K562 (cell line): ENCODE measurements around the gene PLPP6. TPM values are rescaled to one million over a fixed set of nuclear protein-coding genes. Genes with fewer than 3 reads are reported as not detected.

ENCODE experiments used
- ARNT ChIP-seq, 2 experiments: fragments of 450-650 bp; IDR thresholded peaks; 2 replicates each; pipeline ENCODE4 v1.6.1; 2016; ENCODE audit warnings: mild to moderate bottlenecking in 1 of 2
- BRD4 ChIP-seq: fragments of 200-600 bp; sonication (generic); IDR thresholded peaks from 2 replicates; pipeline ENCODE4 v1.6.1; 2017; ENCODE audit warnings: inconsistent platforms
- E2F1 ChIP-seq: sonication (generic); formaldehyde crosslinking; IDR thresholded peaks from 2 replicates; pipeline ENCODE4 v1.8.1; 2023; ENCODE audit warnings: mild to moderate bottlenecking, missing genetic modification reagents, moderate library complexity
- GTF3C2 ChIP-seq: IDR thresholded peaks from 3 replicates; pipeline ENCODE4 v1.6.1; 2011; ENCODE audit warnings: borderline replicate concordance, mild to moderate bottlenecking, moderate library complexity; ENCODE audit not compliant: insufficient read length; ENCODE audit errors: extremely low read depth
- ILK ChIP-seq: fragments of 450-650 bp; IDR thresholded peaks from 2 replicates; pipeline ENCODE4 v1.6.1; 2016; ENCODE audit warnings: missing genetic modification characterization, low read depth, mild to moderate bottlenecking, missing compliant biosample characterization, moderate library complexity, borderline replicate concordance
- RAD51 ChIP-seq: fragments of 450-650 bp; IDR thresholded peaks from 2 replicates; pipeline ENCODE4 v1.7.1; 2016; ENCODE audit warnings: low read depth, mild to moderate bottlenecking, borderline replicate concordance
- SMARCE1 ChIP-seq: fragments of 450-650 bp; IDR thresholded peaks from 2 replicates; pipeline ENCODE4 v1.7.1; 2016; ENCODE audit warnings: mild to moderate bottlenecking
- U2AF1 ChIP-seq: fragments of 200-400 bp; formaldehyde crosslinking; optimal IDR thresholded peaks from 2 replicates; pipeline ENCODE3; 2017; ENCODE audit warnings: mild to moderate bottlenecking, low read depth, low read length, moderate library complexity
- ZFP1 ChIP-seq: fragments of 450-650 bp; formaldehyde crosslinking; IDR thresholded peaks from 2 replicates; pipeline ENCODE4 v1.4.0; 2020; ENCODE audit warnings: mild to moderate bottlenecking, mixed read lengths
- ZNF134 ChIP-seq: fragments of 250-450 bp; sonication (Bioruptor Pico); conservative IDR thresholded peaks from 2 replicates; pipeline ENCODE4 v1.4.0; 2020
- ZNF280A ChIP-seq: fragments of 450-650 bp; IDR thresholded peaks from 2 replicates; pipeline ENCODE4 v1.6.1; 2018; ENCODE audit warnings: mild to moderate bottlenecking, low read depth; ENCODE audit not compliant: partially characterized antibody
- polyA plus RNA-seq, 8 experiments: library from polyadenylated mRNA; depleted of rRNA in 4 of 8; stranded (reverse) in 5 of 8; unstranded in 3 of 8; fragments of >200 nt; fragmentation: Nextera tagmentation in 2 of 8; fragmentation: Illumina TruSeq in 1 of 8; extraction: Ambion mirVana in 2 of 8; extraction: Trizol in 1 of 8; gene quantifications; 2 replicates each; pipeline versions ENCODE4 v1.2.1 to v1.2.3, GENCODE V29; 2011 to 2014; ENCODE audit warnings: inconsistent platforms in 1 of 8, missing spikeins in 1 of 8
- total RNA-seq, 7 experiments: library from RNA; depleted of rRNA in 6 of 7; stranded (reverse); fragments of >200 nt in 6 of 7; fragmentation: Illumina TruSeq in 2 of 7; extraction: Trizol in 2 of 7; gene quantifications; 2 replicates each; pipeline versions ENCODE4 v1.2.1 to v1.2.3, GENCODE V29; 2011 to 2021; ENCODE audit warnings: low replicate concordance in 1 of 7
- TF ChIP-seq, protein P1 (sequence below), 2 experiments: fragments of 450-650 bp; IDR thresholded peaks; 2 replicates each; pipeline ENCODE4 v1.6.1; 2018; ENCODE audit warnings: mild to moderate bottlenecking in 2 of 2, low read depth in 1 of 2; ENCODE audit not compliant: partially characterized antibody in 2 of 2
- TF ChIP-seq, protein P2 (sequence below): fragments of 450-650 bp; formaldehyde crosslinking; IDR thresholded peaks from 2 replicates; pipeline ENCODE4 v1.4.0; 2022; ENCODE audit warnings: mild to moderate bottlenecking, moderate library complexity

Gene PLPP6
- total and polyA plus RNA-seq, 9 of the 15 experiments (the other 6 are each of a cell fraction or from before 2014, with no cell fraction given) = 1.9 to 8.9 (median 5.6) TPM

DNA sequence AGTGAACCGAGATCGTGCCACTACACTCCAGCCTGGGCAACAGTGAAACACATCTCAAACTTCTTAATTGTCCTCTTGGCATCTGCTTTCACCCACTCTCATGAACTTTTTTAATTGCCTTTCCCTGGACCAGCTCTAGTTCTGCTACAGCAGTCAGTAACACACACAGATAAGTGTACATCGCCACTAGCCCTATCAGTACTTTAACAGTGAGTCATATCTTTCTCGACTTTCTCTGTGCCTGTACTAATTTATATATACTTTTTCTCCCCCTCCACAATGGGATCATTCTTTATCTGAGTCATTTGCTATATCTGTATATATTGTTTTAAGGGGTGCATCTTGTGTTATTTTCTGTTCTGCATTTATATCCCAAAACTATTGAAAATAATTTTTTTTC, 24.0 kb downstream of the PLPP6 start (continued):
- TF ChIP-seq, protein P1, sequence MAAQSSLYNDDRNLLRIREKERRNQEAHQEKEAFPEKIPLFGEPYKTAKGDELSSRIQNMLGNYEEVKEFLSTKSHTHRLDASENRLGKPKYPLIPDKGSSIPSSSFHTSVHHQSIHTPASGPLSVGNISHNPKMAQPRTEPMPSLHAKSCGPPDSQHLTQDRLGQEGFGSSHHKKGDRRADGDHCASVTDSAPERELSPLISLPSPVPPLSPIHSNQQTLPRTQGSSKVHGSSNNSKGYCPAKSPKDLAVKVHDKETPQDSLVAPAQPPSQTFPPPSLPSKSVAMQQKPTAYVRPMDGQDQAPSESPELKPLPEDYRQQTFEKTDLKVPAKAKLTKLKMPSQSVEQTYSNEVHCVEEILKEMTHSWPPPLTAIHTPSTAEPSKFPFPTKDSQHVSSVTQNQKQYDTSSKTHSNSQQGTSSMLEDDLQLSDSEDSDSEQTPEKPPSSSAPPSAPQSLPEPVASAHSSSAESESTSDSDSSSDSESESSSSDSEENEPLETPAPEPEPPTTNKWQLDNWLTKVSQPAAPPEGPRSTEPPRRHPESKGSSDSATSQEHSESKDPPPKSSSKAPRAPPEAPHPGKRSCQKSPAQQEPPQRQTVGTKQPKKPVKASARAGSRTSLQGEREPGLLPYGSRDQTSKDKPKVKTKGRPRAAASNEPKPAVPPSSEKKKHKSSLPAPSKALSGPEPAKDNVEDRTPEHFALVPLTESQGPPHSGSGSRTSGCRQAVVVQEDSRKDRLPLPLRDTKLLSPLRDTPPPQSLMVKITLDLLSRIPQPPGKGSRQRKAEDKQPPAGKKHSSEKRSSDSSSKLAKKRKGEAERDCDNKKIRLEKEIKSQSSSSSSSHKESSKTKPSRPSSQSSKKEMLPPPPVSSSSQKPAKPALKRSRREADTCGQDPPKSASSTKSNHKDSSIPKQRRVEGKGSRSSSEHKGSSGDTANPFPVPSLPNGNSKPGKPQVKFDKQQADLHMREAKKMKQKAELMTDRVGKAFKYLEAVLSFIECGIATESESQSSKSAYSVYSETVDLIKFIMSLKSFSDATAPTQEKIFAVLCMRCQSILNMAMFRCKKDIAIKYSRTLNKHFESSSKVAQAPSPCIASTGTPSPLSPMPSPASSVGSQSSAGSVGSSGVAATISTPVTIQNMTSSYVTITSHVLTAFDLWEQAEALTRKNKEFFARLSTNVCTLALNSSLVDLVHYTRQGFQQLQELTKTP (IDR thresholded peaks at IDR 0.05; ENCODE audit: low read depth in 1 of 2, partially characterized antibody in 2 of 2) = no peak
- no peak for TF ChIP-seq ZFP1
- no peak for TF ChIP-seq ZNF134
- no peak for TF ChIP-seq GTF3C2
- TF ChIP-seq ARNT (IDR thresholded peaks at IDR 0.05) = no peak
- TF ChIP-seq, protein P2, sequence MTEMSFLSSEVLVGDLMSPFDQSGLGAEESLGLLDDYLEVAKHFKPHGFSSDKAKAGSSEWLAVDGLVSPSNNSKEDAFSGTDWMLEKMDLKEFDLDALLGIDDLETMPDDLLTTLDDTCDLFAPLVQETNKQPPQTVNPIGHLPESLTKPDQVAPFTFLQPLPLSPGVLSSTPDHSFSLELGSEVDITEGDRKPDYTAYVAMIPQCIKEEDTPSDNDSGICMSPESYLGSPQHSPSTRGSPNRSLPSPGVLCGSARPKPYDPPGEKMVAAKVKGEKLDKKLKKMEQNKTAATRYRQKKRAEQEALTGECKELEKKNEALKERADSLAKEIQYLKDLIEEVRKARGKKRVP (CRISPR knock-in tag) = no peak
- no peak for TF ChIP-seq U2AF1
- TF ChIP-seq E2F1 = no peak
- no peak for TF ChIP-seq BRD4
- no peak for TF ChIP-seq RAD51
- peak; percentile 72; the same call in 1 of the 2 replicates for TF ChIP-seq SMARCE1
- no peak for TF ChIP-seq ZNF280A
- TF ChIP-seq ILK (tag) = no peak
